ENCODE measurements around the gene TSFM. TPM values are rescaled to one million over a fixed set of nuclear protein-coding genes. Genes with fewer than 3 reads are reported as not detected.

Gene TSFM
- total RNA-seq, 2 experiments from 2014 or later = 46.3 to 47.3 TPM

DNA sequence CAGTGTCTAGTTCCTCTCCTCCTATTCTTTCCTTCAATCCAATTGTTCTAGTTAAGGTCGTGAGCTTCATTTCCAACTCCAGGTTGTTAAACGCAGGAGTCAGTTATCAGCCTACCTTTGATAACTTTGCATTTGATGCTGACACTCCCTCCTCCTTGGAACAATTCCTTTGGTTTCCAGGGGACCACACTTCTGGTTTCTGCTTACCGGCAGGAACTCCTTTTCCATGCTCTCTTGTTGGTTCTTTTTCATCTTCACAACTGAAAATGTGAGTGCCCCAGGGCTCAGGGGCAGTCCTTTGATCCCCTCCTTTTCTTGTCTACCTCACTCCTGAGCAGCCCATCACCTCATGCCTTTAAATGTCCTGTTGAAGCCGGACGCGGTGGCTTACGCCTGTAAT, 5.2 kb upstream of the TSFM start:
- Mint-ChIP-seq H3K4me1 (ENCODE audit: low read depth) (peaks cover 17% of the 10 kb centered on the region), H3K9me3 (no peaks in the 10 kb centered on the region), H3K27me3 (no peaks in the 10 kb centered on the region), H3K27ac (no peak overlapping the region), H3K4me3 (no peak overlapping the region), H3K36me3 (ENCODE audit: low read depth) (peaks cover 5% of the 10 kb centered on the region)
- ChIA-PET POLR2A (no interaction called here), CTCF (interaction anchor here (13.4 kb wide), 1 partner anchor 14 kb away, joined by 122 read pairs; the partner anchor contains the start of gene CYP27B1)
- TF ChIP-seq, protein P1, sequence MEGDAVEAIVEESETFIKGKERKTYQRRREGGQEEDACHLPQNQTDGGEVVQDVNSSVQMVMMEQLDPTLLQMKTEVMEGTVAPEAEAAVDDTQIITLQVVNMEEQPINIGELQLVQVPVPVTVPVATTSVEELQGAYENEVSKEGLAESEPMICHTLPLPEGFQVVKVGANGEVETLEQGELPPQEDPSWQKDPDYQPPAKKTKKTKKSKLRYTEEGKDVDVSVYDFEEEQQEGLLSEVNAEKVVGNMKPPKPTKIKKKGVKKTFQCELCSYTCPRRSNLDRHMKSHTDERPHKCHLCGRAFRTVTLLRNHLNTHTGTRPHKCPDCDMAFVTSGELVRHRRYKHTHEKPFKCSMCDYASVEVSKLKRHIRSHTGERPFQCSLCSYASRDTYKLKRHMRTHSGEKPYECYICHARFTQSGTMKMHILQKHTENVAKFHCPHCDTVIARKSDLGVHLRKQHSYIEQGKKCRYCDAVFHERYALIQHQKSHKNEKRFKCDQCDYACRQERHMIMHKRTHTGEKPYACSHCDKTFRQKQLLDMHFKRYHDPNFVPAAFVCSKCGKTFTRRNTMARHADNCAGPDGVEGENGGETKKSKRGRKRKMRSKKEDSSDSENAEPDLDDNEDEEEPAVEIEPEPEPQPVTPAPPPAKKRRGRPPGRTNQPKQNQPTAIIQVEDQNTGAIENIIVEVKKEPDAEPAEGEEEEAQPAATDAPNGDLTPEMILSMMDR (IDR thresholded peaks at IDR 0.05) = no peak
- DNase-seq = no peak
- ATAC-seq = no peak
- intact Hi-C loops (cut with micrococcal nuclease) = no loop called here

DNA sequence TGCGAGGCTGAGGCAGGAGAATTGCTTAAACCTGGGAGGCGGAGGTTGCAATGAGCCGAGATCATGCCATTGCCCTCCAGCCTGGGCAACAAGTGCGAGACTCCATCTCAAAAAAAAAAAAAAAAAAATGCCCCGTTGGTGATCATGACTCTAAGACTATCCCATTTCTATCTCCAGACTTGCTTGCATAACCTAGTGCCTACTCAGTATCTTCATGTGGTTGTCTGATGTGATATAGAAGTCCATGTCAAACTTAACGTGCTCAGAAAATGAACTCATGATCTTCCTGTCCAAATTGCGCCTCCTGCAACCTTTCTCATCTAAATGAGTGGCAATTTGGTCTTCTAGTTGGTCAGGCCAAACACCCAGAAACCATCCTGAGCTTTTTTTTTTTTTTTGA, 4.7 kb upstream of the TSFM start:
- H3K4me3 Mint-ChIP-seq = no peak overlapping the region
- no peaks in the 10 kb centered on the region for H3K9me3 Mint-ChIP-seq
- ChIA-PET CTCF (interaction anchor here (0.7 to 13.4 kb wide), 2 partner anchors 14 to 22 kb away, joined by 3 to 122 read pairs; partner anchors contain the start of gene CYP27B1), POLR2A (interaction anchor here (1.2 kb wide), 1 partner anchor 13 kb away, joined by 4 read pairs; no protein-coding TSS in a partner anchor)
- peaks cover 21% of the 10 kb centered on the region for H3K4me1 Mint-ChIP-seq (ENCODE audit: low read depth)
- no peaks in the 10 kb centered on the region for H3K27me3 Mint-ChIP-seq
- H3K36me3 Mint-ChIP-seq (ENCODE audit: low read depth) = peaks cover 8% of the 10 kb centered on the region
- TF ChIP-seq, protein P1 (IDR thresholded peaks at IDR 0.05) = no peak
- intact Hi-C loops (cut with micrococcal nuclease) = no loop called here
- ATAC-seq = no peak
- no peak overlapping the region for H3K27ac Mint-ChIP-seq
- no peak for DNase-seq

DNA sequence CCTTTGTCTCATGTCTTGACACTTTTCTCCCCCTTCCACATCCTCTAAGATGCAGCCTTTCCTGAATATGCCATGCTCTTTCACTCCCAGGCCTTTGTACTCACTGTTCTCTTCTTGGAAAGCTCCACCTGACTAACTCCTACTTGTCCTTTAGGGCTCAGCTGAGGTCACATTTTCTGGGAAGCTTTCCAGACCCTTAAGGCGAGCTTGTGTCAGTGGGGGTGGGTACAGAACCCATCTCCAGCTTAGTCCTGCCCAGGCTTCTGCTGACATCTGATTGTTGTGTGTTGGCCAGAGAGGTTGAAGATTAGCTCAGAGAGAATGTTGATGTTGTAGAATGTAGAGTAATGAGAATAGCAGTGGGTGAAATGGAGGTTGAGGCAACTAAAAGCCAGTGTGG, 2.9 kb upstream of the TSFM start:
- Mint-ChIP-seq H3K27ac (no peak overlapping the region), H3K27me3 (no peaks in the 10 kb centered on the region), H3K4me3 (no peak overlapping the region), H3K4me1 (ENCODE audit: low read depth) (peaks cover 28% of the 10 kb centered on the region), H3K9me3 (no peaks in the 10 kb centered on the region), H3K36me3 (ENCODE audit: low read depth) (peaks cover 16% of the 10 kb centered on the region)
- POLR2A ChIA-PET = interaction anchor here (0.8 kb wide), 1 partner anchor 13 kb away, joined by 3 read pairs; the partner anchor contains the start of gene CYP27B1
- no peak for DNase-seq
- CTCF ChIA-PET = interaction anchor here (0.5 to 13.4 kb wide), 3 partner anchors 16 to 124 kb away, joined by 3 to 122 read pairs (median 6); partner anchors contain the start of gene CYP27B1
- TF ChIP-seq, protein P1 (IDR thresholded peaks at IDR 0.05) = no peak
- intact Hi-C loops (cut with micrococcal nuclease) = loop anchor here (5.0 kb wide), 1 partner anchor 128 kb away; no protein-coding TSS in a partner anchor
- no peak for ATAC-seq

DNA sequence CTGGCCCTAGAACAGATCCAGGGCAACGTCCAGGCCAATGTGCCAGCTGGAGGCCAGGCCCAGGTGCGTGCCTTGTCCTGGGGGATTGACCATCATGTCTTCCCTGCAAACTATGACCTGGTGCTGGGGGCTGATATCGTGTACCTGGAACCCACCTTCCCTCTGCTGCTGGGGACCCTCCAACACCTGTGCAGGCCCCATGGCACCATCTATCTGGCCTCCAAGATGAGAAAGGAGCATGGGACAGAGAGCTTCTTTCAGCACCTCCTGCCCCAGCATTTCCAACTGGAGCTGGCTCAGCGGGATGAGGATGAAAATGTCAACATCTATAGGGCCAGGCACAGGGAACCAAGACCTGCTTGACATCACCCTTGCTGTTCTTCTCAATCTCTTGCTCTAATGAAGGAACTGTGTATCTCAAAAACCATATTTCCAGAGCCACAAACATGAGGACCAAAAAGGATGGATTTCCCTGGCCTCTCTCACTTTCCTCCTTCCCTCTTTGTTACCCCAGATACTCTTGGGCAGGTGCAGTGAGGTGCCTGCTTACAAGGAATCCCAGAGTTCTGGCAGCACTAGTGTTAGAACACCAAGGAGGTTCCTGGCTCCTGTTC, 2.2 kb upstream of the TSFM start:
- ChIA-PET CTCF (interaction anchor here (0.5 to 13.4 kb wide), 4 partner anchors 17 to 123 kb away, joined by 3 to 122 read pairs (median 6); partner anchors contain the start of gene CYP27B1), POLR2A (interaction anchor here (0.5 to 0.8 kb wide), 2 partner anchors 14 to 86 kb away, joined by 3 read pairs; partner anchors contain the start of gene CYP27B1)
- Mint-ChIP-seq H3K4me1 (ENCODE audit: low read depth) (peaks cover 28% of the 10 kb centered on the region), H3K9me3 (no peaks in the 10 kb centered on the region), H3K27me3 (no peaks in the 10 kb centered on the region), H3K4me3 (no peak overlapping the region), H3K27ac (no peak overlapping the region), H3K36me3 (ENCODE audit: low read depth) (peaks cover 16% of the 10 kb centered on the region)
- intact Hi-C loops (cut with micrococcal nuclease) = loop anchor here (5.0 kb wide), 1 partner anchor 127 kb away; no protein-coding TSS in a partner anchor
- no peak for DNase-seq
- ATAC-seq = no peak
- TF ChIP-seq, protein P1 (IDR thresholded peaks at IDR 0.05) = no peak

DNA sequence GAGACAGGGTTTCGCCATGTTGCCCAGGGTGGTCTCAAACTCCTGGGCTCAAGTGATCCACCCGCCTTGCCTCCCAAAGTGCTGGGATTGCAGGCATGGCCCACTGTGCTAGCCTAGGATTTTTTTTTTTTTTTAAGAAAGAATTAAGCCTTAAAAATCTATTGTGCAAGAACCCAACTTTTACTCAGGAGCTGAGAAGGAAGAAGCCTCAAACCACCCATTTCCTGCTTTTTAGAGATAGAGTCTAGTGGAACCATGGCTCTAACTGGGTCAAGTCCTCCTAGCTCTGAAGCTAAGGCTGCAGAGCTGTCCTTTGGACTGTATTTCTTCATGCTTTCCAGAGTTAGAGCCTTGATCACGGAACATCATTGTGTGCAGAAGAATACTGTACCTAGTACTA, 1.3 kb upstream of the TSFM start:
- ChIA-PET CTCF (interaction anchor here (0.9 to 13.4 kb wide), 9 partner anchors 9 to 124 kb away, joined by 3 to 122 read pairs (median 5); partner anchors contain the start of genes CYP27B1 and EEF1AKMT3), POLR2A (interaction anchor here (1.0 to 1.1 kb wide), 3 partner anchors 9 to 114 kb away, joined by 3 to 7 read pairs (median 4); partner anchors contain the start of genes EEF1AKMT3 and METTL1)
- H3K9me3 Mint-ChIP-seq = no peaks in the 10 kb centered on the region
- TF ChIP-seq, protein P1 (IDR thresholded peaks at IDR 0.05) = no peak
- no peak overlapping the region for H3K4me3 Mint-ChIP-seq
- H3K36me3 Mint-ChIP-seq (ENCODE audit: low read depth) = peaks cover 19% of the 10 kb centered on the region
- DNase-seq (no peak), ATAC-seq (no peak)
- no peaks in the 10 kb centered on the region for H3K27me3 Mint-ChIP-seq
- peak overlapping the region; percentile 96 for H3K27ac Mint-ChIP-seq
- peaks cover 28% of the 10 kb centered on the region for H3K4me1 Mint-ChIP-seq (ENCODE audit: low read depth)
- intact Hi-C loops (cut with micrococcal nuclease) = loop anchor here (5.0 kb wide), 1 partner anchor 126 kb away; no protein-coding TSS in a partner anchor
